GM18517 (cell line): ENCODE data around the gene C1QTNF8.

Source experiments
- ATAC-seq: cut with Tn5 transposase; IDR thresholded peaks from one replicate; pipeline ENCODE4 v1.9.1; 2021; ENCODE audit warnings: mild to moderate bottlenecking, moderate library complexity; ENCODE audit not compliant: unreplicated experiment

Gene C1QTNF8

DNA sequence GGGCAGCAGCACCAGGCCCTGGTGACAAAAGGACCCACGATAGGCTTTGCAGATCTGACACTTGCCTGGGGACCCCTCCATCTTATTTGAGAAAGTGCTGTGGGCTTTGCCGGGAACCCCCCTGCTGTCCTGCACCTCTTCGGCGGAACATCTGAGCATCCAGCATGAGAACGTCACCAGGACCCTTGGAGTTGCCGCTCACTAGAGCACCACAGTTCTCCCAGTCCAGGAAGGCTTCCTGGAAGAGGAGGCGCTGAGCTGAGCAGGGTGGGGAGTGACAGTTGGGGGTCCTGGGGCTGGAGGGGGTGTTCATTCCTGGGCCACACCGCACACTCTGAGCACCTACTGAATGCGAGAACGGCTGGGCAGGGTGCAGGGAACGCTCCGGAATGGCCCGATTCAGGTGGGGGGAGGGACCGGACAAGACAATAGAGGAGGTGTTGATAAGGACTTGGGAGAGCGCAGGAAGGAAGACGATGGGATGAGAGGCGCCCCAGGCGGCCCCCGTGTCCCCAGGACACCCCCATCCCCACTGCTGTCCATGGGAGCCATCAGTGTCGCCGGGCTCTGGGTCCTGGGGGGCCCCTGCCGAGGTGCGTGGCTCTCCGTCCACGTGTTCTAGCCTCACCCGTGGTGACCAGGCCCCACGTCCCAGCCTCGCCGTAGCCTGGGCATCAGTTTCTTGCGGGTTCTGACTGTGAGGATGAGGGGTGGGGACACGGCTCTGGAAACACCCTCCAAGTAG lies 32.1 kb upstream of the C1QTNF8 start:
- ATAC-seq, result no peak

DNA sequence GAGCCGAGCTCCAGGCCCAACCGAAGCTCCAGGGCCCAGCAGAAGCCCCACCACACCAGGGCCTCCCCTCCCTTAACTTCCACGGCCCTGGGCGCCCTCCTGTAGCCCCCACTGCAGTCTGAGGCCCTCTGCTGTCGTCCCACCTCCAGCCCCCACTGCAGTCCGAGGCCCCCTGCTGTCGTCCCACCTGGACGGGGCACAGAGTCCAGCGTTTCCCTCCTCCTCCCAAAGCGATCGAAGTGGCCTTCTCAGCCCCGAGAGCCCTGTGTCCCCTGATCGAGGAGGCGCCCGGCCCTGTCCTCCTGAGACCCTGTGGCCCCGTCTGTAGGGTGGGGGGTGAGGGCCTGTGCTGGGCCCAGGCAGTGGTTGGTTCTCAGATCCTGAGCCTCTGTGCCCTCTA lies 31.1 kb upstream of the C1QTNF8 start:
- no peak for ATAC-seq

DNA sequence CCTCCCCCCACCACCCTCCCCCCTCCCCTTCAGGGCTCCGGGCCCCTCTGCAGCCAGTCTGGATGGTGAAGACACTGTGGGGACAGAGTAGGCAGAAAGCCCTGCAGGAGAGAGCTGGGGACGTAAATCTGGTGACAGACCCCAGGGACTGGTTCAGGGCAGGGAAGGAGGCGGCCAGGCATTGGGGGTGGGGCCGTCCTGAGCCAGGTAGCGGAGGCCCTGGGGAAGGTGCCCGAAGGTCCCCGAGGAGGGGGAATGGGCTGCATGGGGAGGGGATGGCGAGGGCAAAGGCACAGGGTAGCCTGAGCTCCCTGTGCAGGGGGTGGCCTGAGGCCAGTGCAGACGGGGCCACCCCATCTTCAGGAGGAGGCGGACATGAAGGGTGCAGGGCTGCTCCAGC lies 30.5 kb upstream of the C1QTNF8 start:
- ATAC-seq, result no peak

DNA sequence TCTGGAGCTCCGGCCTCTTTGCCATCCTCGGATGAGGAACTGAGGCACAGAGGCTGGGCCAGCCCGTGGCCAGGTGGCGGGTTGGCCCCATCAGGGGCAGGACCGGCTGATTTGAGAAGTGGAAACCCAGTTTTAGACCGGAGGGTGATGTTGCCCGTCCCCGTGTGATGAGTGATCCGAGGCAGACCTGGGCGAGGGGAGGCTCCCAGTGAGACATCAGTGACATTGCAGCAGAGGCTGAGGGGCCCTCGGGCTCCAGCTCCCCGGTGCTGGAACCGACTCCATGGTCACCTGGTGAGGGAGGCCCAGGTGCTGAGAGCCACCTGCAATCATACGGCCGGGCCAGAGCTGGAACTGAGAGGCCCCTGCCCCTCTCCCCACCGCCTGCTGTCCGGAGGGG lies 30.0 kb upstream of the C1QTNF8 start:
- ATAC-seq, result no peak

DNA sequence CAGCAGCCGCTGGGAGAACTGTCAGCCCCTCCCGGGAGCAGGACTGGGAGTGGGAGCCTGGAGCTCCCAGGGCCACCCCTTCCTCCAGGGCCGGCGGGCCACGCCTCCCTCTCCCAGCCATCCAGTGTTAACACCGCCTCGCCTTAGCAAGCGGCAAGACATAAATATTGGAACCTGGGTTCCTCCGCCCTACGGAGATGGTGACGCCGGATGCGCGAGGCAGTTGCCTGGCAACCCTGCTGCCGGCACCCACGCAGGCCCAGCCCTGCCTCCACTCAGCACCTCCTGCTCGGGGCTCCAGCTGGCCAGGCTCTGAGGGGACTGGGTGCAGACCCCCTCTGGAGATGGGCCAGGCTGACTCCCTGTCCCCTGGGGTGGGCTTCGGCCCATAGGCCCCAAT lies 29.4 kb upstream of the C1QTNF8 start:
- ATAC-seq, result no peak

DNA sequence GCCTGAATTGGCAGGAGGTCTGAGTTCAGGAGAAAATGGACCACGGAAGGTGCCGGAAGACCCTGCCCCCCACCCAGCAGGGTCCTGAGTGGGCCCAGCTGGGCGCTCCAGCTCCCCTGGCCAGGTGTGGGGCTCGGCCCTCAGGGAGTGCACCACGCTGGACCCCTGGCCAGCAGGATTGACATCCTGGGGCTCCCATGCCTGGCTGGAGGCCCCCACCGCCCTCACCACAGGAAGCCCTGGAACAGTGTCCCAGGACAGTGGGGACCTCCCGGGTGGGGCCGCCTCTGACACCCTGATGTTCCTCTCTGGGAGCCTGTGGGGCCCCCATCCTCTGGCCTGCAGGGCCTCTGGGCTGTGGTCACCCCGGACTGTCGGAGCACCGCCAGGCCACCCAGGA lies 28.8 kb upstream of the C1QTNF8 start:
- ATAC-seq, result no peak

- ATAC-seq, result no peak
Observed at GRCh38 chr16:1124291-1124690, 28.2 kb upstream of the C1QTNF8 start.

GRCh38 chr16:1123525-1124230 lies 27.6 kb upstream of the C1QTNF8 start:
- ATAC-seq, result no peak

- no peak for ATAC-seq
Observed at GRCh38 chr16:1122398-1122765, 26.3 kb upstream of the C1QTNF8 start.

- ATAC-seq, result no peak
Observed at GRCh38 chr16:1121601-1122397, 25.8 kb upstream of the C1QTNF8 start.

DNA sequence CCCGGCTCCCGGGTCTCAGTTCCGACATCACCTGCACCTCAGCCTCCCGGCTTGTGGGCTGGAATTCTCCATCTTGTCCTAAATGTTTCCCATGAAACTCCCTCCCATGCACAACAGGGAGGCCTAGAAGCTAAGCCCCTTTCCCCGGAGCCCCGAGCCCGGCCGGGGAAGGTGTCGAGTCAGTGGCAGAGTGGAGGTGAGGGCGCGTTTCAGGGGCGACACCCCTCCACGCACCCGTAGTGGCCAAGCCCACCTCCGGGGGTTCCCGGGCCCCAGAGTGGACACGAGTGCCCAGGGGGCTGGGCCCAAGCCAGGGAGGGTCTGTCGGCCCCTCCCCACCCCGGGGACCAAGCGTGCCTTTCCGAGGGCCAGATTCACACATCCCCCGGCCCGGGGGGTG lies 25.0 kb upstream of the C1QTNF8 start:
- ATAC-seq, result no peak

DNA sequence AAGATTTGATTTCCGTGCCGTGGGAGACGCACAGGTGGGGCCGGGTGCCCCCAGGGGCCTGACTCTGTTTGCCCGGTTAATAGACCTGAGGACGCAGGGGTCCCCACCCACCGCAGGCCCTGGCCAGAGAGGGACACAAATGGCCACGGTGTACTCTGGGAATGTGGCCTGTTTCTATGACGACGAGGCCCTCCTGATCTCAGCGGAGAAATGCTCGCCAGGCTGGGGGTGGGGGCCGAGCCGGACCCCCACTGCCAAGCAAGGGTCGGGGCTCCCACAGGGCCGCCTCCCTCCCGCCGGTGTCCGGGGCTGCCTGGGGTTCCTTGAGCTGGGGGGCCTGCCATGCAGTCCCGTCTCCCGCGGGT lies 24.5 kb upstream of the C1QTNF8 start:
- ATAC-seq, result no peak

- no peak for ATAC-seq
Observed at GRCh38 chr16:1119766-1120576, 23.9 kb upstream of the C1QTNF8 start.

- ATAC-seq, result no peak
Observed at GRCh38 chr16:1119129-1119528, 23.1 kb upstream of the C1QTNF8 start.

DNA sequence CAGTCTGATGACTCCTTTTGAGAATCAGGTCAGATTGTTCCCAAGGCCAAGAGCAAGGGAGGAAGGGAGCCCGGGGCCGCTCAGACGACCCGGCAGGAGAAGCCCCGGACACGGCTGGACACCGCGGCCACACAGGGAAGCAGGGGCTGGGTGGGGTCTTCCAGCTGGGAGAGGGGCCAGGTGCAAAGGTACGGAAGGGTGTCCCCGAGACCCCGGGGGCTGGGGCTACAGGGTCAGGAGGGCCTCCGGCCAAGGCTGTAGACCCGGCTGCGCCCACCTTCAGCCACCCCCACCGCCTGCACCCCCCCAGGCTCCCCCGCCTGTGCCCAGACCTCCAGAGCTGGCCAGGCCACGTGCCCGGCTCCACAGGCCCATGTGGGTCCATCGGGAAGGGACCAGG lies 21.9 kb upstream of the C1QTNF8 start:
- ATAC-seq, result no peak

GRCh38 chr16:1117176-1117900 lies 21.3 kb upstream of the C1QTNF8 start:
- ATAC-seq, result no peak

DNA sequence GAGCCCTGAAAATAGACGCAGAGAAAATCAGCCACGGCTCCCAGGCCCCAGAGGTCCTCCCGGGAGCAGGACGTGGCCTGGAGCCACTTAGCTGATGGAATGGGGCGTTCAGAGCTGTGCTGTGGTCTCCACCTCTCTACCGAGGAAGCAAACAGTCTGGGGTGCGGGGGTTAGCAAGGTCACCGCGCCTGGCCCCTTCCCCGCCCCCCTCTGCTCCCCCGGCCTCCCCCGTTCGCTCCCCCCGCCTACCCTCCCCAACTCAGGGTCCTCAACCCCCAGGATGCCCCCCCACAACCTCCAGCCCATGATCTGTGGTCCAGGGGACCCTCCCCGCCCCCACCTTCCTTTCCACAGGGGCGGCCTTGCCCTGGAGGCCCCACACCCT lies 20.6 kb upstream of the C1QTNF8 start:
- no peak for ATAC-seq

DNA sequence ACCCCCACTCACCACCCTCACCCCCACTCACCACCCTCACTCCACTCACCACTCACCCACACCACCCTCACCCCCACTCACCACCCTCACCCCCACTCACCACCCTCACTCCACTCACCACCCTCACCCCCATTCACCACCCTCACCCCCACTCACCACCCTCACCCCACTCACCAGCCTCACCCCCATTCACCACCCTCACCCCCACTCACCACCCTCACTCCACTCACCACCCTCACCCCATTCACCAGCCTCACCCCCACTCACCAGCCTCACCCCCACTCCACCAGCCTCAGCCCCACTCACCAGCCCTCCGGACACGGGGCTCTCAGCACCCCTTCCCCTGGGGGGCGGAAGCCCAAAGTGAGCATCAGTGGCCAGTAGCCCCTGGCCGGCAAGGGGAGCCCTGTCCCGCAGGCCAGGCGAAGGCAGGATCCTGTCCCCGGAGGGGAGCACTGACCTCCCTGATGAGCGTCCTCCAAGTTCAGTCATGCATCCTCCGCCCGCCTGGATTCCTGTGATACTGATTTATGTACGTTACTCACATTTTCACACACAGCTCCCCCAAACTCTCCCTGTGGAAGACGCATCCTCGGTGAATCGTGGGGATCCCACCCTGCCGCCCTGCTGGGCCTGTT lies 18.0 kb upstream of the C1QTNF8 start:
- no peak for ATAC-seq

GRCh38 chr16:1113489-1113888 lies 17.4 kb upstream of the C1QTNF8 start:
- ATAC-seq, result no peak
